ENCODE measurements around the gene KCNK4.
"Not testable (repeated sequence)": the region's sequence is repeated elsewhere in the genome, so short reads cannot be mapped to it uniquely, and the experiment has no call there.

KCNK4 gene

GRCh38 chr11:64291262-64291751, at the start of gene KCNK4:
TSS of gene KCNK4 (plus strand) at chr11:64291302. CDS start at chr11:64293019, 1,717 bp downstream.
- no peak for DNase-seq

DNA sequence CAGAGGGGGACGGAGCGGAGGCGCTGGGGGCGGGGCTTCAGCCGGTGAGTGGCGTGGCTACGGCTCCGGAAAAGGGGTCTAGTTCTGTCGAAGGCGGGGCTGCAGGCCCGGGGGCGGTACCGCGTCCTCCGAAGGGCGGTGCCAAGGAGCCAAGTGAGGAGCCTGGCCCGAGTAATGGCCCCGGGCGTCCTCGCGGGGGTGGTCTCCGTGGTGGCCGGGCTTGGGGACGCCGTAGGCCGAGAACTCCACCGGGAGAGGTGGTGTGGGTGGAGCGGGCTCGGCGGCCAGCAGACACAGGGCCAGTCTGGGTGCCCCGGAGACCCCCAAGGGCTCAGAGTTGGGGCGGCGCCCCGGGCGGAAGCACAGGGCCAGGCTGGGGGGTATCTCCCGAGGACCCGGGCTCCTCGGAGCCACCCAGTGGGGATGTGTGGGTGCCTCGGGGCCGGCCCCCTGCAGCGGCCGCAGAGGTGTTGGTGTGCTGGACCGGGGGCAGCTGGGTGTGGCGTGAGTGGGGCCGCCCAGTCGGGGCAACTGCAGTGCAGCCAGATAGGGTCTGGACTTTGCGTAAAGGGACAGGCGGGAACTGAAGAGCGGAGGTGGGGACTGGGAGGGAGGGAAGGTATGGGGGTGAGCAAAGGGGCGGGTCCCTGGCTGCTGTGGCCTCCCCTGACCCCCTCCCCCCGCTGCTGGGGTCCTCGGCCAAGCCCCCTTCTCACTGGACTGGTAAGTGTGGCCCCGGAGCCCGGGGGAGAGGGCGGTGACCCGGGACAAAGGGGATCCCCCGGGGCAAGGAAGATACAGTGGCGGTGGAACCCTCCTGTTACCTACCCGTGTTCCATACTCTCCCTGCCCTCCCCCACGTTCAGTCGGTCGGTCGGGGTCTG, 49.4 kb upstream of the KCNK4 start:
- no peak for DNase-seq

GRCh38 chr11:64243236-64243854, 47.8 kb upstream of the KCNK4 start:
- no peak for DNase-seq

DNA sequence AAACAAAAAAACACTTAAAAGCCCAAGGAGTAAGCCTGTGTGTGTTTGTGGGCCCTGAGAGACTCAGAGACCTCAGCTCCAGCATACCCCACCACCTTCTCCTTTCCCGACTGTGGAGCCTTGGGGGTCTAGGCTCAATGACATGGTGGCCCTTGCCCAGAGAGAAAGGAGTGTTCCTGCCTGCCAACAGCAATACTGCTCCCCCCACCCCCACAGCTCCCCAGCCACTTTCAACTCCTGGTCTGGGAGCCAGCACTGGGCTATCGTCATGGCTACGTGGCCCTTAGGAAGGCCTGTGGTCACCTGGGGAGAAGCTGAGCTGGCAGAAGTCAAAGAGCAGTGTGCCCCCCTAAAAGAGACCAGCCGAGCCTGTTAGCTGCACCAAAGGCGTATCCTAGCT, 47.0 kb upstream of the KCNK4 start:
- DNase-seq: no peak

DNA sequence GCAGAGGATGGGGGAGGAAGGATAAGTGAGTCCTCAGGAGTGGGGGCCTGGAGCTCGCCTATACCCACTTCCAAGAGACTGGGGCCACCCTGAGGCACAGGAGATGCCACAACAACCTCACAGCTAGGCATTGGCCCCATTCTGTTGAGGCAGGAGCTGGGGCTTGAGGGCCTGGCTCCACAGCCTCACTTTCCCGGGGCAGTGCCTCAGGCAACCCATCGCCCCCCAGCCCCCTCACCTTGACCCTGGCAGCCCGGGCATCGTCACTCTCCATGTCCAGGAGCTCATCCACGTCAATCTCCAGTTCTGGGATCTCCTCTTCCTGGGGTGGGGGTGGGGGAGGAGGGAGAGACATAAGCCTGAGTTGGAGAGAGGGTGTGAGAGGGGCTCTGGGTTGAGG, 46.1 kb upstream of the KCNK4 start:
- no peak for DNase-seq

DNA sequence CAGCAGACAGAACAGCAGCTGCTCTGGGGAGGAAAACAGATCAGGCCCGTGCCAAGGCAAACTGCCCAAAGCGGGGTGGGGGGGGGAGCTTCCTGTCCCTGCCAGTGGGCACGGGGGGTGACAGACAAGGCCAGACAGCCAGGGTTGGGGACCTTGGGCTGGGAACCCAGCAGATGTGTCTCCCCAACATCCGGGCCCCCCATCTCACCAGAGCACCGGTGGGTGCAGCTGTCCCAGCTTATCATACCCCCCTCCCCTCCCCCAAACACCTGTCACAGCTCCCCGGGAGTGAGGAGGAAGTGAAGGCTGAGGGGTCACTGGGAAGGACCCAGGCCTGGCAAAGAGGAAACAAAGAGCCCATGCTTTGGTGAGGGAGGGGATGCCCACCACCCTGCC, 45.7 kb upstream of the KCNK4 start:
- peak; percentile 47 for DNase-seq

GRCh38 chr11:64245797-64246620, 45.1 kb upstream of the KCNK4 start:
- DNase-seq: peak; percentile 60

GRCh38 chr11:64246621-64246870, 44.6 kb upstream of the KCNK4 start:
- not testable (repeated sequence) for DNase-seq

DNA sequence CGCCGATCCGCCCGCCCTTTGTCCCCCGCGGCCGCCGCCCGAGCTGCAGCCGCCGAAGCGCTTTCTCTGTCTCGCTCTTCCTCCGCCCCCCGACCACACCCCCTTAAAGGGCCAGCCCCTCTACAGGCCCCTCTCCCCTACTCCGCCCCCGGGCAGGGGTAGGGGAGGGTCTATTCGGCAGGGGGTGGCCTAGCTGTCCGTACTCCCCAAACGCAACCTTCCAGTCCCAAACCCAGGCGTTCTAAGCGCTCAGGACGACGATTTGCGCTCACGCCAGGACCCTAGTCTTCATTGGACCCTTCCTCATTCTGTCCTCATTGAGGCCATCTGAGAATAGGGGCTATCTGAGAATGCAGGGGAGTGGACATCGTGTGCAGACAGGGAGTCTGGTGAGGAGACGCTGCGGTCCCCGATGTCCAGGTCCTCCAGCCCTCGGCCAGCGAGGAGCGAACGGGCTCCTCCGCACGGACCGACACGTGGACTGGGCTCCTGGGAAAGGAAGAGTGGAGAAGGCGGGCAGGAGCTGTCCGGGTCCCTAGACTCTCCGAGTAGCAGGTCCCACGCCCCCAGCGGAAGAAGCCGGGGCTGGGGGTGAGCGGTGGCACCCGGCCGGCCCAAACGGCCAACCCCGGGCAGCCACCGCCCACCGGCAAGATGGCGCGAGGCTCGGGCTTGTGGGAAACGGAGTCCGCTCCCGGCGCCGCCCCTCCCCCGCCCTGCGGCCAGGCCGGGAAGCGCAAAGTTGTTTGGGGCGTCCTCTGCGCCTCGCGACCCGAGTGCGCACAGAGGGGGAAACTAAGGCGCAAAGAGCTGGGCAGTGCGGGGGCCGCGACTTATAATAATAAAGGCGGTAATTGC, 44.0 kb upstream of the KCNK4 start, which contains the start of gene PPP1R14B:
Gene PPP1R14B, minus strand, starts transcription at position 73 of the 858 bp plus-strand sequence. CDS start 270 bp downstream, outside the sequence.
- DNase-seq: peak; percentile 78

GRCh38 chr11:64247729-64248531, 43.2 kb upstream of the KCNK4 start:
- no peak for DNase-seq

GRCh38 chr11:64248578-64248977, 42.5 kb upstream of the KCNK4 start:
- no peak for DNase-seq

GRCh38 chr11:64249038-64249437, 42.1 kb upstream of the KCNK4 start:
- no peak for DNase-seq

- peak; percentile 20 for DNase-seq
Measured at GRCh38 chr11:64249563-64250414, 41.3 kb upstream of the KCNK4 start.

DNA sequence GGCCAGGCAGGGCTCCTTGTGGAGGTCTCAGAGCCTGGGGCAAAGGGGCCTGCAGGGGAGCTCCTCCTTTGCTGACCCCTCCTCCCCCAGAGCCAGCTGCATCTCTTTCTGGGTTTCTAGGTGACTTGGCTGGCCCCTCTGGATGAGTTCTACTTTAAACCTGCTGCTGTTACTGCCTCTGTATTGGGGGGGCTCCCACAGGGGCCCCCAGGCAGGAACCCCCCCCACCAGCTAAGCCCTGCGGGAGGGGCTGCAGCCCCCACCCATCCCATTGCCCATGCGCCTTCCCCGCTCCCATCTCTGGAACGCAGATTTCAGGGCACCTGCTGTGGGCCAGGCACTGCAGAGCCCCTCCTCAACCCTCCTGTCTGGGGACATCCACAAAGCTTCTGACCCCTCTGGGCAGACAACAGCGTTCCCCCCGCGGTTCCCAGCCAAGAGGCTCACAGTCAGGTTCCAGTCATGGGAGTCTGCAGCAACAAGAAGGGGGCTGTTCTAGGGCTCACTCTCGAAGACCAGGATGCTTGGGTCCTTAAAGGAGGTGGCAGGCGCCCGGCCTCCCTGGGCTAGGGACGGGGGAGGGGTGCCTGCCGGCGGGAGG, 40.6 kb upstream of the KCNK4 start:
- no peak for DNase-seq

DNA sequence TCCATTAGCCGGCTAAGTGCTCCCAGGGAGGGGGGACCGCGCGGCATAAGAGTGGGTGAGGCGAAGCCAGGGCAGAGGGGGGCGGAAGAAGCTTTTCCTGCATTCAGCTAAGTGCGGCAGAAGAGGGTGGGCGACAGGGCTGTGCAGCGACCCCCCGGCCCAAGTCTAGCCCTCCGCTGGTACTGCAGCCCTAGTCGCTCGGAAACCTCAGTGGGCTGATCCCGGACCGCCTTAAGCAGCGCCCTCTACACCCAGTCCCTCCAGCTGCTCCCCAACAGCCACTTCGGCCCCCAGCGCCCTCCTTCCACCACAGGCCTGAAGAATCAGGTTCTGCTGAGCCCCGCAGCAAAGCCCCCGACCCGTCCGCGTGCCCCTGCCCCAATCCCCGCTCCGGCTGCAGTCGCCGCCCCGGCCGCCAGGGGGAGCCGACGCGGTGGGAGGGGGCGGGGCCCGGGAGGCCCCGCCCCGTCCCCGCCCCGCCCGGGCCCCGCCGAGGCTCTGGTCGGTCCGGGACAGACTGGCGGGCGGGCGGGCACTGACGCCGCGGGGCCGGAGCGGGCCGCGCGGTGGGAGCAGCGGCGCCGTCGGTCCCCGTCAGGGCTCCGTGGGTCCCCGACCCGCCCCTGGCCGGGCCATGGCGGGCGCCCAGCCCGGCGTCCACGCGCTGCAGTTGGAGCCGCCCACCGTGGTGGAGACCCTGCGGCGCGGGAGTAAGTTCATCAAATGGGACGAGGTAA, 39.9 kb upstream of the KCNK4 start, which contains the start of gene PLCB3:
Gene PLCB3, plus strand, starts transcription at position 515 of the 737 bp plus-strand sequence. Its CDS starts 120 bp downstream, at position 635.
- peak; percentile 9 for DNase-seq

- no peak for DNase-seq
Measured at GRCh38 chr11:64251753-64252002, 39.4 kb upstream of the KCNK4 start.

DNA sequence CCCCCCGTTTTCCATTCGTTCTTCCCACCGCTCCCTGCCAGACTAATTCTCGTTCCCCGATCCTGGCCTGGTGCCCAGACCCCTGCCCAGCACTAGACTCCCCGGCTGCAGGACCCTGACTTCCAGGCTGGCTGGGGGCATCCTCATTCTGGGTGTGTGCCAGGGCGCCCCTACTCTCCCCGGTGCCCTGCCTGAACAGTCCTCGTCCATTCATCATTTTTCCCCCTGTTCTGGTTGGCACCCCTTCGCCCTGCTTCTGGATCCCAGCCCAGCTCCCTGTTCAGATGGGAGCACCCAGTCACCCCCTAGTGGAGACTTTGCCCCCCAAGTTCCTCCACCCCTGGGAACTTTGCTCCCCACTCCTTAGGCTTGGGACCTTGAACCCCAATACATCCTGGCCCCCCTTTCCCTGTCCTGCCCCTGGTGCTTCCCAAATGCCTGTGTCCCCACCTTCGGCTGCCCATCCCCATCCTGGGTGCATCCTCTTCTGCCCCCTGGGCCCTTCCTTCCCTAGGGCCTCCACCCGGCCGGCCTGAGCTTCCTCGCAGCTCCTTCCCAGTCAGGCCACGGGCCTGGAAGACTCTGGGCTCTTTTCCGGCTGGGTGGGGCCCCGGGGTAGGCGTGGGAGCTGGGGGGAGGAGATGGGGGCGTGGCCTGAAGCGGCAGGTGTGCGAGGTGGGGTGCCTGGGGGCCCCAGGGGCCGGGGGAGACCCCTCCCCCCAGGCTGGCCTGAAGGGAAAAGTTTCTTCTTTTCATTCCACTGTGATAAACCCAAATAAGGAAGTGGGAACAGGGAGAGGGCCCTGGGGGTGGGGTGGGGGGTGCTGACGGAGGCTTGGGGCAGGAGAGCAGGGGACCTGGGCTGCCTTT, 38.9 kb upstream of the KCNK4 start:
- DNase-seq: peak; percentile 11

DNA sequence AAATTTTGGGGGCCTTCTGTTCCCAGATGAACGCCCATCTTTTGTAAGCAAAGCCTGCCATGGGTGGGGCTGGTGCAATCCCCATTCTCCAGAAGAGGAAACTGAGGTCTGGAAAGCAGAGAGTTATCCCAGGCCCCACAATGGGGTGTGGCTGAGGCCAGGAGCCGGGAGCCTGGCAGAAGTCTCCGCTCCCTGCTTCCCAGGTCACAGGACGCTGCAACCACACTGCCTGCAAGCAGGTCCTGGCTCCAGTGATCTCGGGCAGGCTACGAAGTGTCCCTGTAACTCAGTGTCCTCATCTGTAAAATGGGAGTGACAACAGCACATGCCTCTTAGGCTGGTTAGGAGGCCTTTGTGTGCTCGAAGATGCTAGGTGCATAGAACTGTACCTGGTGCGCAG, 38.1 kb upstream of the KCNK4 start:
- DNase-seq: no peak

- DNase-seq: no peak
Measured at GRCh38 chr11:64253481-64253880, 37.6 kb upstream of the KCNK4 start.

Measured in MV-4-11 (cell line).